HepG2 (cell line): ENCODE data around the gene KRT15. TPM values are rescaled to one million over a fixed set of nuclear protein-coding genes. Genes with fewer than 3 reads are reported as not detected.

Experiments used
- ATAC-seq: fragments of 200-7000 bp; cut with Tn5 transposase; 3 replicates; pipeline ENCODE4 v1.9.1; 2020; ENCODE audit warnings: mild to moderate bottlenecking, moderate library complexity
- BruUV-seq: library from RNA; stranded (reverse); fragments of 400-500 nt; replicated peaks from 2 replicates; lab custom pipeline; 2021; lab: Mats Ljungman, UMichigan
- CTCF ChIA-PET: fragments of 300-600 bp; formaldehyde crosslinking; extraction: SDS; loops from one replicate; lab custom pipeline; 2021; ENCODE audit warnings: low total read pairs, inconsistent platforms, low intra/inter-chr PET ratio; lab: Yijun Ruan, JAX
- POLR2A ChIA-PET: fragments of 350-600 bp; sonication (Branson Sonifier 250); formaldehyde crosslinking; loops from one replicate; lab custom pipeline; 2020; ENCODE audit warnings: antibody characterized with exemption, inconsistent platforms; lab: Yijun Ruan, JAX
- DNase-seq: peaks from one replicate; pipeline ENCODE4 v3.0.0-alpha.2; 2015; ENCODE audit warnings: low spot score
- FAIRE-seq: peaks from 3 replicates; lab custom pipeline; 2011; peaks lifted over from hg19 to GRCh38; lab: Jason Lieb, UNC
- H2AFZ ChIP-seq: one replicate; pipeline ENCODE4 v1.6.1; 2011; ENCODE audit warnings: low read length, inconsistent platforms
- H3K27ac ChIP-seq: fragments of 300-600 bp; 3 replicates; pipeline ENCODE4 v1.8.0; 2011; ENCODE audit warnings: mixed run types, mild to moderate bottlenecking, mixed read lengths, low read length, inconsistent platforms; ENCODE audit not compliant: insufficient read depth; ENCODE audit errors: extremely low read length
- H3K27me3 ChIP-seq, 2 experiments: fragments of 200-600 bp in 1 of 2; 2 replicates in 1 of 2; 3 replicates in 1 of 2; pipeline versions ENCODE4 v1.6.0 to v1.8.0; 2011; ENCODE audit warnings: low read length in 2 of 2, mild to moderate bottlenecking in 2 of 2, moderate library complexity in 2 of 2, inconsistent platforms in 1 of 2; ENCODE audit not compliant: insufficient read depth in 2 of 2, control insufficient read depth in 1 of 2
- H3K36me3 ChIP-seq, 2 experiments: fragments of 200-600 bp in 1 of 2; replicated peaks in 1 of 2; 2 replicates in 1 of 2; 3 replicates in 1 of 2; pipeline versions ENCODE4 v1.5.1 to v1.8.0; 2011; ENCODE audit warnings: low read length in 2 of 2, inconsistent platforms in 1 of 2; ENCODE audit not compliant: insufficient read depth in 2 of 2, control insufficient read depth in 1 of 2
- H3K4me1 ChIP-seq: 2 replicates; pipeline ENCODE4 v1.5.1; 2012; ENCODE audit warnings: low read length, inconsistent platforms; ENCODE audit not compliant: insufficient read depth
- H3K4me2 ChIP-seq: 2 replicates; pipeline ENCODE4 v1.6.0; 2011; ENCODE audit warnings: low read depth, low read length, inconsistent platforms
- H3K4me3 ChIP-seq, 3 experiments: fragments of 200-600 bp in 1 of 3; sonication (generic), shearing (Covaris generic) in 1 of 3; replicated peaks in 1 of 3; 2 replicates each; pipeline ENCODE4 v1.5.1; 2011 to 2016; ENCODE audit warnings: low read length in 3 of 3, inconsistent platforms in 2 of 3, low read depth in 2 of 3, mild to moderate bottlenecking in 2 of 3, control low read depth in 1 of 3, mixed read lengths in 1 of 3; ENCODE audit not compliant: insufficient read depth in 1 of 3
- H3K79me2 ChIP-seq: one replicate; pipeline ENCODE4 v1.6.1; 2011; ENCODE audit warnings: low read length, inconsistent platforms; ENCODE audit not compliant: insufficient read depth
- H3K9ac ChIP-seq: 2 replicates; pipeline ENCODE4 v1.6.0; 2011; ENCODE audit warnings: mild to moderate bottlenecking, low read depth, low read length, inconsistent platforms; ENCODE audit not compliant: insufficient read depth
- H3K9me3 ChIP-seq: 2 replicates; pipeline ENCODE4 v1.5.1; 2012; ENCODE audit warnings: mild to moderate bottlenecking, low read length
- H4K20me1 ChIP-seq: 2 replicates; pipeline ENCODE4 v1.6.0; 2011; ENCODE audit warnings: inconsistent platforms, mild to moderate bottlenecking, low read length, moderate library complexity; ENCODE audit not compliant: insufficient read depth
- DNMT1 ChIP-seq: sonication (generic); formaldehyde crosslinking; IDR thresholded peaks from 2 replicates; pipeline ENCODE4 v1.5.1; 2020; ENCODE audit warnings: mild to moderate bottlenecking, missing genetic modification reagents
- FOXK2 ChIP-seq: fragments of 450-650 bp; IDR thresholded peaks from 2 replicates; pipeline ENCODE4 v1.6.1; 2016
- FOXO4 ChIP-seq: sonication (generic); formaldehyde crosslinking; conservative IDR thresholded peaks from 2 replicates; pipeline ENCODE4 v1.8.1; 2023; ENCODE audit warnings: missing genetic modification reagents
- GPN1 ChIP-seq: sonication (generic); formaldehyde crosslinking; IDR thresholded peaks from 2 replicates; pipeline ENCODE4 v1.5.1; 2020; ENCODE audit warnings: missing genetic modification reagents, borderline replicate concordance
- MAFK ChIP-seq, 2 experiments: IDR thresholded peaks in 1 of 2; conservative IDR thresholded peaks in 1 of 2; 2 replicates each; pipeline ENCODE4 v1.6.1; 2011; ENCODE audit warnings: improper control_type of control experiment in 2 of 2, low read length in 2 of 2
- PAX8 ChIP-seq: sonication (generic); formaldehyde crosslinking; IDR thresholded peaks from 2 replicates; pipeline ENCODE4 v1.8.0; 2022; ENCODE audit warnings: mild to moderate bottlenecking, missing genetic modification reagents, borderline replicate concordance
- PHF20 ChIP-seq: sonication (generic); formaldehyde crosslinking; IDR thresholded peaks from 2 replicates; pipeline ENCODE4 v1.5.0; 2020; ENCODE audit warnings: mild to moderate bottlenecking, missing genetic modification reagents
- RAD21 ChIP-seq: fragments of 450-650 bp; formaldehyde crosslinking; IDR thresholded peaks from 2 replicates; pipeline ENCODE4 v1.5.0; 2020; ENCODE audit warnings: mild to moderate bottlenecking
- YY1 ChIP-seq: IDR thresholded peaks from 2 replicates; pipeline ENCODE4 v1.6.1; 2011; ENCODE audit warnings: low read length, low read depth, moderate library complexity, mild to moderate bottlenecking; ENCODE audit not compliant: insufficient read depth, insufficient replicate concordance
- ZNF124 ChIP-seq: sonication (generic); formaldehyde crosslinking; IDR thresholded peaks from 2 replicates; pipeline ENCODE4 v1.4.0; 2020; ENCODE audit warnings: missing genetic modification reagents
- ZNF160 ChIP-seq: sonication (generic); formaldehyde crosslinking; IDR thresholded peaks from 2 replicates; pipeline ENCODE4 v1.8.0; 2022; ENCODE audit warnings: mild to moderate bottlenecking, inconsistent platforms, missing genetic modification reagents
- ZNF274 ChIP-seq: sonication (generic); formaldehyde crosslinking; IDR thresholded peaks from 2 replicates; pipeline ENCODE4 v1.5.1; 2020; ENCODE audit warnings: mild to moderate bottlenecking, missing genetic modification reagents
- WGBS: methylation state at CpG from one replicate; pipeline ENCODE4 v1.1.6; 2017; ENCODE audit warnings: low lambda C conversion rate; 5-methylcytosine and 5-hydroxymethylcytosine counted together
- in situ Hi-C: cut with HindIII; loops from 2 replicates; pipeline ENCODE4 v1.10.0; 2017; ENCODE audit warnings: low pct_unique_long_range_greater_than_20kb; ENCODE audit not compliant: extremely low pct_ligation_motif_present
- intact Hi-C: fragments of 100-400 bp; cut with micrococcal nuclease; formaldehyde crosslinking; loops from one replicate; pipeline ENCODE4 v1.10.0; 2022; ENCODE audit not compliant: unreplicated experiment
- polyA plus RNA-seq, 8 experiments: library from polyadenylated mRNA; depleted of rRNA in 3 of 8; stranded (reverse) in 7 of 8; unstranded in 1 of 8; fragments of >200 nt; fragmentation: Illumina TruSeq in 4 of 8; extraction: Trizol in 4 of 8; gene quantifications; 2 replicates each; pipeline versions ENCODE4 v1.2.1 to v1.2.3, GENCODE V29; 2011 to 2016; ENCODE audit warnings: low read depth in 4 of 8, missing spikeins in 1 of 8, mixed read lengths in 1 of 8; ENCODE audit not compliant: insufficient read depth in 1 of 8
- total RNA-seq, 5 experiments: library from RNA; depleted of rRNA; stranded (reverse); fragments of >200 nt; fragmentation: Illumina TruSeq; extraction: Trizol; gene quantifications; 2 replicates each; pipeline ENCODE4 v1.2.3, GENCODE V29; 2016; ENCODE audit warnings: low read depth in 1 of 5
- TF ChIP-seq, protein P1 (sequence below): IDR thresholded peaks from 2 replicates; pipeline ENCODE4 v1.6.1; 2018; ENCODE audit warnings: missing genetic modification reagents, mild to moderate bottlenecking, missing compliant biosample characterization
- TF ChIP-seq, protein P2 (sequence below): sonication (generic); formaldehyde crosslinking; IDR thresholded peaks from 2 replicates; pipeline ENCODE4 v1.4.0; 2020; ENCODE audit warnings: missing genetic modification reagents, borderline replicate concordance
- TF ChIP-seq, protein P3 (sequence below): sonication (generic); formaldehyde crosslinking; IDR thresholded peaks from 2 replicates; pipeline ENCODE4 v1.9.0; 2021; ENCODE audit warnings: mild to moderate bottlenecking, missing genetic modification reagents

Gene KRT15
- total and polyA plus RNA-seq, 2 of the 13 experiments (the other 11 are each of a cell fraction or from before 2014, with no cell fraction given): 0.46 to 0.63 TPM

GRCh38 chr17:41512546-41513167, 6.0 kb downstream of the KRT15 start:
- Histone ChIP-seq H3K79me2 (no peaks in the 10 kb centered on the region), H3K9me3 (no peaks in the 10 kb centered on the region), H2AFZ (no peak overlapping the region), H3K4me1 (no peaks in the 10 kb centered on the region), H3K27ac (no peak overlapping the region), H3K4me3 (no peak overlapping the region), H4K20me1 (no peaks in the 10 kb centered on the region), H3K36me3 (no peaks in the 10 kb centered on the region), H3K27me3 (peaks cover 6 to 42% of the 10 kb centered on the region in 2 experiments), H3K9ac (no peak overlapping the region), H3K4me2 (no peak overlapping the region)
- ChIA-PET CTCF (no interaction called here), POLR2A (no interaction called here)
- in situ Hi-C loops (no loop called here), intact Hi-C loops (no loop called here)
- FAIRE-seq (no peak), ATAC-seq (no peak), DNase-seq (no peak)
- WGBS: 8% methylated on average over 7 of the region's 7 CpGs
- BruUV-seq: no TSS peak
- TF ChIP-seq ZNF160 (CRISPR knock-in tag) (no peak), FOXK2 (no peak), FOXO4 (no peak), ZNF274 (CRISPR knock-in tag) (no peak), MAFK (conservative IDR thresholded peaks at IDR 0.05 in 1 of 2, IDR thresholded peaks at IDR 0.05 in 1 of 2; ENCODE audit: low read length in 2 of 2) (no peak), GPN1 (CRISPR knock-in tag) (no peak), DNMT1 (no peak), RAD21 (CRISPR knock-in tag) (no peak), YY1 (no peak), ZNF124 (no peak), PAX8 (no peak), PHF20 (CRISPR knock-in tag) (no peak)
- TF ChIP-seq, protein P1, sequence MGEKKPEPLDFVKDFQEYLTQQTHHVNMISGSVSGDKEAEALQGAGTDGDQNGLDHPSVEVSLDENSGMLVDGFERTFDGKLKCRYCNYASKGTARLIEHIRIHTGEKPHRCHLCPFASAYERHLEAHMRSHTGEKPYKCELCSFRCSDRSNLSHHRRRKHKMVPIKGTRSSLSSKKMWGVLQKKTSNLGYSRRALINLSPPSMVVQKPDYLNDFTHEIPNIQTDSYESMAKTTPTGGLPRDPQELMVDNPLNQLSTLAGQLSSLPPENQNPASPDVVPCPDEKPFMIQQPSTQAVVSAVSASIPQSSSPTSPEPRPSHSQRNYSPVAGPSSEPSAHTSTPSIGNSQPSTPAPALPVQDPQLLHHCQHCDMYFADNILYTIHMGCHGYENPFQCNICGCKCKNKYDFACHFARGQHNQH (CRISPR knock-in tag): no peak
- TF ChIP-seq, protein P2, sequence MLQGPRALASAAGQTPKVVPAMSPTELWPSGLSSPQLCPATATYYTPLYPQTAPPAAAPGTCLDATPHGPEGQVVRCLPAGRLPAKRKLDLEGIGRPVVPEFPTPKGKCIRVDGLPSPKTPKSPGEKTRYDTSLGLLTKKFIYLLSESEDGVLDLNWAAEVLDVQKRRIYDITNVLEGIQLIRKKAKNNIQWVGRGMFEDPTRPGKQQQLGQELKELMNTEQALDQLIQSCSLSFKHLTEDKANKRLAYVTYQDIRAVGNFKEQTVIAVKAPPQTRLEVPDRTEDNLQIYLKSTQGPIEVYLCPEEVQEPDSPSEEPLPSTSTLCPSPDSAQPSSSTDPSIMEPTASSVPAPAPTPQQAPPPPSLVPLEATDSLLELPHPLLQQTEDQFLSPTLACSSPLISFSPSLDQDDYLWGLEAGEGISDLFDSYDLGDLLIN (CRISPR knock-in tag): no peak
- TF ChIP-seq, protein P3, sequence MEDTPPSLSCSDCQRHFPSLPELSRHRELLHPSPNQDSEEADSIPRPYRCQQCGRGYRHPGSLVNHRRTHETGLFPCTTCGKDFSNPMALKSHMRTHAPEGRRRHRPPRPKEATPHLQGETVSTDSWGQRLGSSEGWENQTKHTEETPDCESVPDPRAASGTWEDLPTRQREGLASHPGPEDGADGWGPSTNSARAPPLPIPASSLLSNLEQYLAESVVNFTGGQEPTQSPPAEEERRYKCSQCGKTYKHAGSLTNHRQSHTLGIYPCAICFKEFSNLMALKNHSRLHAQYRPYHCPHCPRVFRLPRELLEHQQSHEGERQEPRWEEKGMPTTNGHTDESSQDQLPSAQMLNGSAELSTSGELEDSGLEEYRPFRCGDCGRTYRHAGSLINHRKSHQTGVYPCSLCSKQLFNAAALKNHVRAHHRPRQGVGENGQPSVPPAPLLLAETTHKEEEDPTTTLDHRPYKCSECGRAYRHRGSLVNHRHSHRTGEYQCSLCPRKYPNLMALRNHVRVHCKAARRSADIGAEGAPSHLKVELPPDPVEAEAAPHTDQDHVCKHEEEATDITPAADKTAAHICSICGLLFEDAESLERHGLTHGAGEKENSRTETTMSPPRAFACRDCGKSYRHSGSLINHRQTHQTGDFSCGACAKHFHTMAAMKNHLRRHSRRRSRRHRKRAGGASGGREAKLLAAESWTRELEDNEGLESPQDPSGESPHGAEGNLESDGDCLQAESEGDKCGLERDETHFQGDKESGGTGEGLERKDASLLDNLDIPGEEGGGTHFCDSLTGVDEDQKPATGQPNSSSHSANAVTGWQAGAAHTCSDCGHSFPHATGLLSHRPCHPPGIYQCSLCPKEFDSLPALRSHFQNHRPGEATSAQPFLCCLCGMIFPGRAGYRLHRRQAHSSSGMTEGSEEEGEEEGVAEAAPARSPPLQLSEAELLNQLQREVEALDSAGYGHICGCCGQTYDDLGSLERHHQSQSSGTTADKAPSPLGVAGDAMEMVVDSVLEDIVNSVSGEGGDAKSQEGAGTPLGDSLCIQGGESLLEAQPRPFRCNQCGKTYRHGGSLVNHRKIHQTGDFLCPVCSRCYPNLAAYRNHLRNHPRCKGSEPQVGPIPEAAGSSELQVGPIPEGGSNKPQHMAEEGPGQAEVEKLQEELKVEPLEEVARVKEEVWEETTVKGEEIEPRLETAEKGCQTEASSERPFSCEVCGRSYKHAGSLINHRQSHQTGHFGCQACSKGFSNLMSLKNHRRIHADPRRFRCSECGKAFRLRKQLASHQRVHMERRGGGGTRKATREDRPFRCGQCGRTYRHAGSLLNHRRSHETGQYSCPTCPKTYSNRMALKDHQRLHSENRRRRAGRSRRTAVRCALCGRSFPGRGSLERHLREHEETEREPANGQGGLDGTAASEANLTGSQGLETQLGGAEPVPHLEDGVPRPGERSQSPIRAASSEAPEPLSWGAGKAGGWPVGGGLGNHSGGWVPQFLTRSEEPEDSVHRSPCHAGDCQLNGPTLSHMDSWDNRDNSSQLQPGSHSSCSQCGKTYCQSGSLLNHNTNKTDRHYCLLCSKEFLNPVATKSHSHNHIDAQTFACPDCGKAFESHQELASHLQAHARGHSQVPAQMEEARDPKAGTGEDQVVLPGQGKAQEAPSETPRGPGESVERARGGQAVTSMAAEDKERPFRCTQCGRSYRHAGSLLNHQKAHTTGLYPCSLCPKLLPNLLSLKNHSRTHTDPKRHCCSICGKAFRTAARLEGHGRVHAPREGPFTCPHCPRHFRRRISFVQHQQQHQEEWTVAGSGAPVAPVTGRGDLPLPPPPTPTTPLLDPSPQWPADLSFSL (CRISPR knock-in tag): no peak
